HEK293T (cell line): Measurements from ENCODE around the gene ERVW-1.

Source experiments
- ARNT ChIP-seq: fragments of 450-650 bp; IDR thresholded peaks from 2 replicates; pipeline ENCODE4 v1.6.1; 2017; ENCODE audit warnings: mild to moderate bottlenecking
- BHLHE40 ChIP-seq: fragments of 450-650 bp; IDR thresholded peaks from 2 replicates; pipeline ENCODE4 v1.6.1; 2016; ENCODE audit warnings: mild to moderate bottlenecking, moderate library complexity, borderline replicate concordance
- CTBP1 ChIP-seq: fragments of 450-650 bp; IDR thresholded peaks from 2 replicates; pipeline ENCODE4 v1.6.1; 2016; ENCODE audit warnings: borderline replicate concordance
- ELF4 ChIP-seq: fragments of 450-650 bp; IDR thresholded peaks from 2 replicates; pipeline ENCODE4 v1.6.1; 2017; ENCODE audit warnings: antibody characterized with exemption
- FOXA1 ChIP-seq: fragments of 450-650 bp; IDR thresholded peaks from 2 replicates; pipeline ENCODE4 v1.6.1; 2016; ENCODE audit warnings: mild to moderate bottlenecking
- FOXM1 ChIP-seq: fragments of 450-650 bp; IDR thresholded peaks from 2 replicates; pipeline ENCODE4 v1.6.1; 2017; ENCODE audit warnings: mild to moderate bottlenecking, borderline replicate concordance
- HDGF ChIP-seq: fragments of 450-650 bp; IDR thresholded peaks from 2 replicates; pipeline ENCODE4 v1.6.1; 2017; ENCODE audit warnings: antibody characterized with exemption, borderline replicate concordance
- L3MBTL2 ChIP-seq: fragments of 450-650 bp; conservative IDR thresholded peaks from 2 replicates; pipeline ENCODE4 v1.6.1; 2016; ENCODE audit warnings: mild to moderate bottlenecking
- NFRKB ChIP-seq: fragments of 450-650 bp; IDR thresholded peaks from 2 replicates; pipeline ENCODE4 v1.6.1; 2016; ENCODE audit warnings: mild to moderate bottlenecking, moderate library complexity
- PKNOX1 ChIP-seq: fragments of 450-650 bp; IDR thresholded peaks from 2 replicates; pipeline ENCODE4 v1.6.1; 2016
- SP1 ChIP-seq: fragments of 450-650 bp; IDR thresholded peaks from 2 replicates; pipeline ENCODE4 v1.6.1; 2017
- SUZ12 ChIP-seq: fragments of 450-650 bp; IDR thresholded peaks from 2 replicates; pipeline ENCODE4 v1.6.1; 2016; ENCODE audit warnings: mild to moderate bottlenecking
- TARDBP ChIP-seq: fragments of 450-650 bp; IDR thresholded peaks from 2 replicates; pipeline ENCODE4 v1.6.1; 2016
- ZNF384 ChIP-seq: fragments of 450-650 bp; IDR thresholded peaks from 2 replicates; pipeline ENCODE4 v1.6.1; 2016

- TF ChIP-seq SP1 = no peak
- TF ChIP-seq ARNT = no peak
- no peak for TF ChIP-seq ZNF384
- no peak for TF ChIP-seq HDGF
- no peak for TF ChIP-seq NFRKB
- TF ChIP-seq SUZ12 = no peak
- no peak for TF ChIP-seq FOXA1
- no peak for TF ChIP-seq PKNOX1
- no peak for TF ChIP-seq CTBP1
- TF ChIP-seq TARDBP = no peak
- no peak for TF ChIP-seq L3MBTL2
- no peak for TF ChIP-seq BHLHE40
- TF ChIP-seq ELF4 = no peak
- no peak for TF ChIP-seq FOXM1
These were observed 13.2 kb downstream of the ERVW-1 start for GRCh38 chr7:92464515-92464914.
